DMS153 treated with DMSO at 0.1 percent for 48 hours (cell line): ENCODE data around the gene HECW1.

Source experiments
- DNase-seq: peaks from one replicate; lab custom pipeline; 2025; ENCODE audit not compliant: unreplicated experiment; lab: John Stamatoyannopoulos, UW

HECW1 gene

GRCh38 chr7:43142703-43143102 is 30.3 kb downstream of the HECW1 start:
- no peak for DNase-seq

GRCh38 chr7:43143918-43144589 is 31.6 kb downstream of the HECW1 start:
- no peak for DNase-seq

- DNase-seq, result no peak
These were observed 35.8 kb downstream of the HECW1 start for GRCh38 chr7:43148161-43148731.

- no peak for DNase-seq
These were observed 38.6 kb downstream of the HECW1 start for GRCh38 chr7:43151076-43151475.

GRCh38 chr7:43152696-43153095 is 40.2 kb downstream of the HECW1 start:
- no peak for DNase-seq

- DNase-seq, result no peak
These were observed 43.2 kb downstream of the HECW1 start for GRCh38 chr7:43155636-43156035.

- DNase-seq, result no peak
These were observed 51.4 kb downstream of the HECW1 start for GRCh38 chr7:43163885-43164284.

- no peak for DNase-seq
These were observed 52.3 kb downstream of the HECW1 start for GRCh38 chr7:43164757-43165156.

GRCh38 chr7:43166686-43167085 is 54.2 kb downstream of the HECW1 start:
- DNase-seq, result no peak

GRCh38 chr7:43169076-43169475 is 56.6 kb downstream of the HECW1 start:
- DNase-seq, result no peak

GRCh38 chr7:43170571-43170970 is 58.1 kb downstream of the HECW1 start:
- no peak for DNase-seq

- DNase-seq, result no peak
These were observed 63.2 kb downstream of the HECW1 start for GRCh38 chr7:43175570-43176200.

- no peak for DNase-seq
These were observed 66.9 kb downstream of the HECW1 start for GRCh38 chr7:43179393-43179792.

- no peak for DNase-seq
These were observed 80.5 kb downstream of the HECW1 start for GRCh38 chr7:43192806-43193460.

GRCh38 chr7:43193893-43194292 is 81.4 kb downstream of the HECW1 start:
- DNase-seq, result no peak

GRCh38 chr7:43195256-43195655 is 82.8 kb downstream of the HECW1 start:
- no peak for DNase-seq

- DNase-seq, result no peak
These were observed 83.3 kb downstream of the HECW1 start for GRCh38 chr7:43195768-43196167.

- DNase-seq, result no peak
These were observed 83.9 kb downstream of the HECW1 start for GRCh38 chr7:43196379-43196778.

- no peak for DNase-seq
These were observed 85.6 kb downstream of the HECW1 start for GRCh38 chr7:43198016-43198415.

- DNase-seq, result no peak
These were observed 86.2 kb downstream of the HECW1 start for GRCh38 chr7:43198599-43199090.

- DNase-seq, result no peak
These were observed 87.1 kb downstream of the HECW1 start for GRCh38 chr7:43199371-43200160.
